Neutrophil (primary cell): Measurements from ENCODE around the gene SRGAP1.

Experiments
- H3K27ac ChIP-seq: fragments of 200-600 bp; sonication (generic); 2 replicates; pipeline ENCODE4 v1.5.1; 2016; ENCODE audit warnings: mild to moderate bottlenecking, moderate library complexity
- H3K27me3 ChIP-seq: fragments of 200-600 bp; sonication (generic); 2 replicates; pipeline ENCODE4 v1.6.0; 2016; ENCODE audit warnings: mild to moderate bottlenecking
- H3K36me3 ChIP-seq: fragments of 200-600 bp; sonication (generic); 2 replicates; pipeline ENCODE4 v1.5.1; 2017
- H3K4me1 ChIP-seq, 2 experiments: fragments of 200-600 bp in 1 of 2; sonication (generic) in 1 of 2; 1 replicate in 1 of 2; 2 replicates in 1 of 2; pipeline versions ENCODE4 v1.5.1 to v1.6.1; 2013 to 2016; ENCODE audit warnings: low read depth in 1 of 2, low read length in 1 of 2, mild to moderate bottlenecking in 1 of 2, moderate library complexity in 1 of 2; ENCODE audit not compliant: control insufficient read depth in 1 of 2, insufficient read depth in 1 of 2
- H3K4me3 ChIP-seq, 2 experiments: fragments of 200-600 bp in 1 of 2; sonication (generic) in 1 of 2; 1 replicate in 1 of 2; 2 replicates in 1 of 2; pipeline ENCODE4 v1.5.1; 2013 to 2016; ENCODE audit warnings: low read depth in 1 of 2, low read length in 1 of 2, mild to moderate bottlenecking in 1 of 2, moderate library complexity in 1 of 2
- H3K9me3 ChIP-seq: fragments of 200-600 bp; sonication (generic); 2 replicates; pipeline ENCODE4 v1.5.1; 2016
- CTCF ChIP-seq: fragments of 200-600 bp; sonication (generic); IDR thresholded peaks from 2 replicates; pipeline ENCODE4 v1.5.1; 2016; ENCODE audit warnings: antibody characterized with exemption

Gene SRGAP1

GRCh38 chr12:64170730-64171129, 326.2 kb downstream of the SRGAP1 start:
- no peaks in the 10 kb centered on the region for H3K4me1 ChIP-seq
- TF ChIP-seq CTCF: no peak
- H3K27ac ChIP-seq: no peak overlapping the region
- no peaks in the 10 kb centered on the region for H3K9me3 ChIP-seq
- no peak overlapping the region for H3K4me3 ChIP-seq
- no peaks in the 10 kb centered on the region for H3K36me3 ChIP-seq
- H3K27me3 ChIP-seq: no peaks in the 10 kb centered on the region

- H3K27me3 ChIP-seq: no peaks in the 10 kb centered on the region
- no peaks in the 10 kb centered on the region for H3K36me3 ChIP-seq
- no peaks in the 10 kb centered on the region for H3K9me3 ChIP-seq
- H3K27ac ChIP-seq: no peak overlapping the region
- no peak overlapping the region for H3K4me3 ChIP-seq
- TF ChIP-seq CTCF: no peak
- H3K4me1 ChIP-seq: no peaks in the 10 kb centered on the region
Measured at GRCh38 chr12:64171715-64172114, 327.2 kb downstream of the SRGAP1 start.

GRCh38 chr12:64172143-64172970, 327.9 kb downstream of the SRGAP1 start:
- Histone ChIP-seq H3K9me3 (no peaks in the 10 kb centered on the region), H3K4me3 (no peak overlapping the region), H3K4me1 (no peaks in the 10 kb centered on the region), H3K36me3 (no peaks in the 10 kb centered on the region), H3K27me3 (no peaks in the 10 kb centered on the region), H3K27ac (no peak overlapping the region)
- no peak for TF ChIP-seq CTCF

GRCh38 chr12:64173456-64173855, 329.0 kb downstream of the SRGAP1 start:
- TF ChIP-seq CTCF: no peak
- H3K4me3 ChIP-seq: no peak overlapping the region
- no peaks in the 10 kb centered on the region for H3K4me1 ChIP-seq
- H3K27me3 ChIP-seq: no peaks in the 10 kb centered on the region
- H3K27ac ChIP-seq: no peak overlapping the region
- no peaks in the 10 kb centered on the region for H3K9me3 ChIP-seq
- H3K36me3 ChIP-seq: no peaks in the 10 kb centered on the region

- Histone ChIP-seq H3K4me3 (no peak overlapping the region), H3K27me3 (no peaks in the 10 kb centered on the region), H3K4me1 (no peaks in the 10 kb centered on the region), H3K27ac (no peak overlapping the region), H3K36me3 (no peaks in the 10 kb centered on the region), H3K9me3 (no peaks in the 10 kb centered on the region)
- TF ChIP-seq CTCF: no peak
Measured at GRCh38 chr12:64175254-64175945, 330.9 kb downstream of the SRGAP1 start.
